Measurements from ENCODE around the gene HIVEP2. TPM values are rescaled to one million over a fixed set of nuclear protein-coding genes. Genes with fewer than 3 reads are reported as not detected.

The HIVEP2 gene
- total and polyA plus RNA-seq, 2 donors (not counting 3 experiments of a cell fraction or from before 2014, with no cell fraction given) = 1.3 to 4.7 TPM

DNA sequence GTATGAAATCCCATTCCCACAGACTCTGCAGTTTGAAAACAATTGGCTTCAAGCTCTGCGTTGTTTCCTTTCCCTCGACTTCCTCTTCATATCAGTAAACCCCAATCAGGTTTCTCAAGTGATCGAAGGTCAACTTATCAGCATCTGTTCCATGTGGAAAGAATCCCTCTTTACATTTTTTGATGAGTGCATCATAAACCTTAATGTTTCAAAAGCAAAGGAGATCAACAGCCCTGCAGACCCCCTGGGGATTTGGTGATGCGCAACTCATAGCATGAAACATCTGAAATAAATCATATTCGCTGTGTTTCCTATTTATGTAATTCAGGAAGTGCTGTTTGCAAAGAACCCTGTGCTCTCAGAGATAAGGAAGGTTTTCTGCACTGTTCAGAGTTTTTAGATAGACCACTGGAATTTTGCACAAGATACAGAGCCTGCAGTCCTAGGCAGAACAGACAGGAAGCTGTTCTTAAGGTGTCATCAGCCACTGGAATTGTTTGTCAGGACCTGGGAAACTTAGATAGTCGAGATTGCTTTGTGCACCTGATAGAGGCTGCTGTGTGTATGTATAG, 216.0 kb downstream of the HIVEP2 start:
- H2AFZ ChIP-seq (ENCODE audit: low read depth, low read length) = no peak overlapping the region
- no peaks in the 10 kb centered on the region for H4K20me1 ChIP-seq (replicated peaks; ENCODE audit: control insufficient read depth, extremely low read depth, insufficient read depth, low read length)
- peak overlapping the region in 1 of 3 experiments; percentile 25 for H3K4me3 ChIP-seq (replicated peaks in 1 of 3; ENCODE audit: insufficient read depth in 1 of 3, low read depth in 1 of 3, low read length in 3 of 3)
- no peaks in the 10 kb centered on the region for H3K9me1 ChIP-seq (replicated peaks; ENCODE audit: control insufficient read depth, extremely low read depth, insufficient read depth, low read length)
- ChIA-PET POLR2A (no interaction called here), CTCF (interaction anchor here (0.7 to 1.0 kb wide), 2 partner anchors 8 to 698 kb away, joined by 3 to 4 read pairs; no protein-coding TSS in a partner anchor)
- no TSS peak for BruUV-seq (replicated peaks)
- H3K36me3 ChIP-seq (ENCODE audit: control insufficient read depth in 2 of 2, extremely low read depth in 1 of 2, insufficient read depth in 2 of 2, low read length in 2 of 2) = no peaks in the 10 kb centered on the region
- peaks cover 19% of the 10 kb centered on the region for H3K4me1 ChIP-seq (ENCODE audit: control insufficient read depth, extremely low read depth, insufficient read depth, low read length)
- no peaks in the 10 kb centered on the region for H3K9me3 ChIP-seq (replicated peaks; ENCODE audit: control insufficient read depth, insufficient read depth, low read length)
- no peak overlapping the region for H3K9ac ChIP-seq (replicated peaks; ENCODE audit: extremely low read depth, insufficient read depth, low read length)
- intact Hi-C loops (cut with micrococcal nuclease) = loop anchor here (1.0 kb wide), 3 partner anchors 36 to 217 kb away; no protein-coding TSS in a partner anchor
- no peak for TF ChIP-seq POLR2AphosphoS5 (IDR thresholded peaks at IDR 0.05; ENCODE audit: insufficient read depth, low read depth, low read length)
- TF ChIP-seq POLR2A (IDR thresholded peaks at IDR 0.05; ENCODE audit: low read depth, low read length) = no peak
- peak; percentile 37 for TF ChIP-seq JUN (IDR thresholded peaks at IDR 0.05; ENCODE audit: borderline replicate concordance, insufficient read depth, insufficient read length, low read depth)
- TF ChIP-seq MYC (IDR thresholded peaks at IDR 0.05; ENCODE audit: low read depth, low read length) = no peak
- no peak for TF ChIP-seq EZH2 (IDR thresholded peaks at IDR 0.05; ENCODE audit: borderline replicate concordance, low read depth, low read length, severe bottlenecking)
- TF ChIP-seq FOS (IDR thresholded peaks at IDR 0.05; ENCODE audit: borderline replicate concordance, insufficient read depth, low read length) = peak; percentile 30
- TF ChIP-seq, protein P1, sequence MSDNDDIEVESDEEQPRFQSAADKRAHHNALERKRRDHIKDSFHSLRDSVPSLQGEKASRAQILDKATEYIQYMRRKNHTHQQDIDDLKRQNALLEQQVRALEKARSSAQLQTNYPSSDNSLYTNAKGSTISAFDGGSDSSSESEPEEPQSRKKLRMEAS (IDR thresholded peaks at IDR 0.05; ENCODE audit: insufficient read depth, insufficient read length) = no peak
- peak; percentile 94 for TF ChIP-seq GATA2 (IDR thresholded peaks at IDR 0.05; ENCODE audit: insufficient read depth, insufficient read length, low read depth, low read length)
- H3K79me2 ChIP-seq (ENCODE audit: control insufficient read depth, insufficient read depth, low read length) = no peaks in the 10 kb centered on the region
- H3K27ac ChIP-seq (ENCODE audit: insufficient read depth, low read depth, low read length) = peak overlapping the region; percentile 16
- H3K27me3 ChIP-seq (ENCODE audit: control insufficient read depth in 2 of 2, insufficient read depth in 2 of 2, low read length in 2 of 2) = peaks cover 0 to 9% of the 10 kb centered on the region in 2 experiments
- dilution Hi-C loops (cut with MboI; ENCODE audit: extremely low pct_ligation_motif_present, low sequenced_read_pairs) = no loop called here
- peak; percentile 95 for DNase-seq (ENCODE audit: low read depth, low spot score)
- FAIRE-seq = peak; percentile 71
- peak overlapping the region; percentile 52 for H3K4me2 ChIP-seq (ENCODE audit: insufficient read depth, low read length)
